GM21717 (cell line): ENCODE measurements around the gene ALDOC.
"Not testable (repeated sequence)": the region's sequence is repeated elsewhere in the genome, so short reads cannot be mapped to it uniquely, and the experiment has no call there.

Experiments
- ATAC-seq: cut with Tn5 transposase; IDR thresholded peaks from one replicate; pipeline ENCODE4 v1.9.1; 2021; ENCODE audit warnings: mild to moderate bottlenecking, moderate library complexity; ENCODE audit not compliant: unreplicated experiment

ALDOC gene

DNA sequence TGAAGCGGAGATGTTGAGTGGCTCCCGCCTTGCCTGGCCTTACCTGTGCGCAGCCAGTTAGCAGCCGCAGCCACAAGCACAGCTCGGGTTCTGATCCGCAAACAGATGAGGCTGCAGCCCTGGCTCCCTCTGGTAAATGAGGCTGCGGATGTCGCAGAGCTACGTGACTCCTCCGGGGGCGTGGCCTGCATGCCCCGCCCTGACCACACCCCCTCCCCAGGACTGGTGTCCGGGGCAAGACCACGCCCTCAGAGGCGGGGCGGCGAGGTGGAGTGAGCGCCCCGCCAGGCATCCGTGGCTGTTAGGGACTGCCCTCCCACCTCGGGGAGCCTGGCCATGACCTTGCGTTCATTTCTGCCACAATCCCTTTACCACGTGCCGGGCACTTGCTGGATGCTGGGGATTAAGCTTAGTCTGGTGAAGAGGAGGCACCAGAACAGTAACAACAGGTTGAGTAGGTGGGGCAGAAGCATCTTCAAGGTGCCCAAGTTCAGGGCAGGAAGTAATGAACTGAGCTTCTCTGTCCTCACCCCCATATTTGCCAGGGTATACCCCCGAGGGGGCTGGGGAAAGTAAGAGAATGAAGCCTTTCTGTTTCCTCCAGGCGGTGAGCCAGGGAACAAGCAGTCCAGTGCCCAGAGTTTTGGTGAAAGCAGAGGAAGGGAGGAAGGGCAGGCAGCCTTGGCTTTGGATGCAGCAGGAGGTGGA, at the start of gene ALDOC:
ALDOC (minus strand) TSS at position 138 of the 708 bp plus-strand sequence. CDS start 1,363 bp downstream, outside the sequence.
- peak; percentile 69 for ATAC-seq

DNA sequence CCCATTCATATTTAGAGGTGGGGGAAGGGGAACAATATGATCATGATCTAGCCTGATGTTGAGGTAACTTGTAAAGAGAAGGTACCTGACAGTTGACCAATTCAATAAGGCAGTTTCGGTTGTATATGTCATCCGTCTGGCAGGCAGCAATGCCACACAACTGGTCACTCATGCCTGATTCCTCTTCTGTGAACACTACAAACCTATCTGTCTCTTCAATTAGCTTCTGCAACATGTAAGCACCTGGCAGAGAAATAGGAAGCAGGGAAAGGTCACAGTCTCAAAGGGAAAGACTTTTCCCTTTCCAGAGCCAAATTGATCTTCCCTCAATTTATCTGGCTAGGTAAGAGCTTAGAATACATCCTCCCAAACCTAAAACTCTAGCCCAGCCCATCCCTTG, 47.5 kb upstream of the ALDOC start:
- no peak for ATAC-seq

DNA sequence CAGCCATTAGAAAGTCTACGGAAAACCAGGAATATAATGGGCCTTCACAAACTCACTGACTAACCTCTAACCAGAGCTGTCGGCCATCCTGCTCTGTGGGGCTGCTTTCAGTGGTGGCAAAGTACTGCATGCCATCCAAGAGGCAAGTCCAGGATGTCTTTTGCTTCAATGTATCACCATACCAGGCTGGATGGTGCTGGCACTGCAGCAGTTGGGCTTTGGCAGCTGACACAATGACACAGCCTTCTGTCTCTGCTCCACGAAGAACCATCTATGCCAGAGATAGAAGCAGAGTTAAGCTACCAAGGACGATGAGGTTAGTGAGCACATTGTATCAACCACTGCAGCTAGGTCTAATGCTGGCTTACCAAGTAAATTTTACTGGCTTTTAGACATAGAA, 47.0 kb upstream of the ALDOC start:
- ATAC-seq: no peak

DNA sequence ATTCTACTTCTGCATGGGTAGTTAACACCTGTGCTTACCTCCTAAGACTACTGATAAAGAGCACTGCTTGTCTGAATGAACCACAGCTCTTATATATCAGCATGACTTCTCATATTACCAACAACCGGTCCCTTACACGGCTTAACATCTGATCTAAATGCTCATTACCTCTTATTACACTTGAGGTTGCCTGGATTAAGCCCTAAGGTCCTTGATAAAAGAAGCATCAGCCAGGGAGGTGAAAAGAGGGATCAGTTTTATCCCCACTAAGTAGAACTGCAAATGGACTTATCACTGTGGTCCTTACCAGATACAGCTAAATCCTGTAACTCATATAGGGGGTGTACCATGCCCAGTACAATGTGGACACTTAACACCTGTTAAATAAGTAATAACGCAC, 45.5 kb upstream of the ALDOC start:
- ATAC-seq: no peak

DNA sequence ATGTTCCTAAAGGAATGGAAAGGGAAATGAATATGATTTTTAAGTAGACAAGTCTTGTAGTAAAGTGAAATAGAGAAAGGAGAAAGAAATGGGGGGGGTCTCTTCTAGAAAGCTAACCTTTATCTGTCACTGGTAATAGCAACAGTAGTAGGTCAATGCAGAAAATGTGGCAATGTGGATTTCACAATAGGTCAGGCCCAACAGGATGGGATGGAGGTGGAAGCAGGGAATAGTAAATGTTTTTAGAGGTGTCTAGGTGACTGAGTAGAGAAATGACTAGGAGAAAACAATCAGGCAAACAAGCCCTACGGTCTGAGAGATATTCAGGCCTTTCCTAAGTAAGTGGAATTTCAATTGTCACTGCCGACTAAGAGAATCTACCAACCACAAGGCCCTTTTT, 43.3 kb upstream of the ALDOC start:
- ATAC-seq: no peak

DNA sequence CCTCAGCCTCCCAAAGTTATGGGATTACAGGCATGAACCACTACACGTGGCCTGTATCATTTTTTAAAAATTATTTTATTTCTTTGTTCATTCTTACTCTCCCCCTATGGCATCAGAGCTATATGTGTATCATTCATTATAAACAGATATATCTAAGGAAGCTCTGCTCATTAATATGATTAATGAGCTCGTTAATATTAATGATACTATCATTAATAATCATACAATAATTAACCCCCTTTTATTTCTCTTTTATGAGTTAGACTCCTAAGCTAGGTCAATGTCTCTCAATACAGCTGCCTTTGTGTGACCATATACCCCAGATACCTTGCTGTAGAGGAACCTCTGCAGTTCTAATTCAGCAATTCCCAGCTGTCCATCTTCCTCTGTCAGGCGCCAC, 41.8 kb upstream of the ALDOC start:
- no peak for ATAC-seq

DNA sequence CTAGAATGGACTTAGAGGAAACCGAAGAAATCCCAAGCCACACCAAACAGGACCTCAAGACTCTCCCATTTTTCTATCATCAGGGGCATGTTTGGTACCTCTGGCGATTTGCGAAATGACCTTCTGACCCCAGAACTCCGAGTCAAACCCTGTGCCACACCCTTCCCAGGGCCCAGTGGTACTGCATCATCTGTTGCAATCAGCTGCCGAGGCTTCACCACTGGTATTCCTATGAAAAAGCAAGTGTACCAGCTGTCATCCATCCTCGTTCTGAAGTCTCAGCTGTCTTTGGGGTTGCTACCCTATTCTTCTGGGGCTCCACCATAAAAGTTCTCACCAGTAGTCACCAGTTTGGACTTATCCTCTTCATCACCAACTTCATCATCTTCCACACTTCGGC, 39.6 kb upstream of the ALDOC start:
- ATAC-seq: no peak

DNA sequence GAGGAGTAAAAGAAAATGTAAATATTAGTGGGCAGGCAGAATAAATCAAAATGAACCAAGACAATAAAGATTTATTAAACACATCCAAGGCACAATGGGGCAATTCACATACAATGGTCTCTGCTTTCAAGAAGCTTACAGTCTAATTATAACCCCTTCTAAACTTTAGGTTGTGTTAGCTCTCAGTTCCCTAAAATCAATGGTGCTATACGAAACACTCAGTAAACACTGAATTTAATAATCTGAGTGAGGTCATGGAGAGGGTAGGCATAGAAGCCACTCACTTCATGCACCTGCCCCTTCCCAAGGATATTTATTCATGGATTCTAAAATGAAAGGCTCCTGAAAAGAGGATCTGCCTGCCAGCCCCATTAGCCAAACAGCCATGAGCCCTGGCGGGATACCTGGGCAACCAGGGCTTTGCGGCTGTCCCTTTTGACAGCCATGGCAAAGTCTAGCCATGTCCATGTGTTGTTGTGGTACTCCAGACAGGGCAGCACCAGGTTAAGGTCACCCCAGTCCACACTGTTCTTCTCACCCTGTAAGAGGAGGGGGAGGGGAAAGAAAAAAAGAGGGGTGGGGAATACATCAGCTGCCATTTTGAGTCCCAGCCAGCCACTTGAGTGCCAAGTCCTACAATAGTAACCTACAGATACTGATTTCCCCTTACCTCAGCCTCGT, 38.7 kb upstream of the ALDOC start:
- no peak for ATAC-seq

DNA sequence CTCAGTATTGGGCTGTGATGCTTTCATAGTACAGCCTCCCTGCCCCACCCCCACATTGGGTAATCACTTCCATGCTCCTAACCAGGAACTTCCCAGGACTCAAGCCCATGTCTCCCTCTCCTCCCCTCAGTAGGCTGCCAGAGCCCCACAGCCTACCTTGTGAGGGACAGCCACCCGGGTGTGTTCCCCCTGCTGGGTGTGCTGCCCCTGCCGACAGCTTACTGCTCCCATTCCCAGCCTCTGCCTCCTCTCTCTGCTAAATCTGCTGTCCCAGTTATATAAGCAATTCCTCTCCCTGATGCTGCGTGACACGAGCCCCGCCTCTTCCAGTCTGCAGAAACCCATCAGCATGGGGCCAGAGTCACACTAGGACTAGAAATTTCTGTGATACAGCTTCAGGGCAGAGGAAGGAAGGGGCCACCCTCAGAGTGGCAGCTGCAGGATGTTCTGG, 37.3 kb upstream of the ALDOC start, which contains the start of gene RSKR:
RSKR (minus strand) TSS at position 255 of the 451 bp plus-strand sequence; CDS start at position 231, 24 bp downstream.
- no peak for ATAC-seq

DNA sequence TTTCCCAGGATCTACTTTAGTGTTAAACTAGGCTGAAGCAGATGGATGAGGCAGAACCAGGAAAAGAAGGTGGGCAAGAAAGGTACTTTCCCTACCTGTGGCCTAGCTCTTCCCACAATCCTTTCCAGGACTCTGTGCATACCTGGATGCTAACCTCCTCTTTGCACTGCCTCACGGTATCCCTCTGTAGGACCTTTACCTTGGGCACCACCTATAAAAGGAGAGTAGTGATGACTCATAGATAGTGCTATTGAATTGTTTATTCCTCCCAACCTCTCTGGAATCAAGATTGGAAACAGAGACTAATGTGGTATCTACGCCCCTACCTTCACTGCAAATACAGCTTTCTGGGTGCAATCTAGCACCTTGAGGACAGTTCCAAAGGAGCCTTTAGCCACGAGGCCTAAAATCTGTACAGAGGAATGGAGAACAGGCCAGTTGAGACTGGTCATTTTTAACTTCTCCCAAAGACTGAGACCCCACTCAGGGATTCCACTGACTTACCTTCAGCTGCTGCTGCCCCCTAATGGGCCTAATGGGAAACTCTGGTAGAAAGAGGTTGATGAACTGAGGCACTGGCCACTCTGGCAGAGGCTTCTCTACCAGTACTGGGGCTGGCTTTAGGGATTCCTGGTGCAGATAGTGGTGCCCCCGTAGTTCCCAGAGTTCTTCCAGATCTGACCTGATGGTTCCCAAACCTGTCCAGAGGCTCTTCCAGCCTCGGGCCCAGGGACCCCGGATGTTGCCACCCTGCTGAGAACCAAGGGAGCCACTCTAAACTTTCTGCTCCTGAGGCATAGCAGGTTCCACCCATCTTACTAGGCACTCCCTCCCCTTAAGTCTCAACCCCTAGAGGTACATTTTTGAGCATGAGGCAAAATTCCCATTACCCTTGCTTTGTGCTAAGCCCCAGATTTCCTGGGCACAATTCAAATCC, 36.5 kb upstream of the ALDOC start:
- ATAC-seq: no peak

DNA sequence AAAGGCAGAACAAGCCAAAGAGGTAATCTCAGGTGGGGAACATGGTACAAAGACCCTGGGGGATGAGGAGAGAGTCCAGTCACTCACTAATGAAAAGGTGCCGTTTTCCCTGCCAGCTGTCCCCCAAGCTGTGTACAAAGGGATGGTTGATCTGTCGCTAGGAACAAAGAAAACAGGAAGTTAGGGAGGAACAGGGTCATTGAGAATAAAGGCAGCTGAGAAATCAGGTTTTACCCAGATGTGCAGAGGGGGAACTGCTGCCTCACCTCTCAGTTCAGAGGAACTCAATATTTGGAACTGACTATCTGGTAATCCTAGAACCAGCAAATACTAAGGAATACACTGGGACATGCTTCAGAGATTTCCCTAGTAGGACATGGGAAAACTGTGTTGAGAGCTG, 35.8 kb upstream of the ALDOC start:
- no peak for ATAC-seq

DNA sequence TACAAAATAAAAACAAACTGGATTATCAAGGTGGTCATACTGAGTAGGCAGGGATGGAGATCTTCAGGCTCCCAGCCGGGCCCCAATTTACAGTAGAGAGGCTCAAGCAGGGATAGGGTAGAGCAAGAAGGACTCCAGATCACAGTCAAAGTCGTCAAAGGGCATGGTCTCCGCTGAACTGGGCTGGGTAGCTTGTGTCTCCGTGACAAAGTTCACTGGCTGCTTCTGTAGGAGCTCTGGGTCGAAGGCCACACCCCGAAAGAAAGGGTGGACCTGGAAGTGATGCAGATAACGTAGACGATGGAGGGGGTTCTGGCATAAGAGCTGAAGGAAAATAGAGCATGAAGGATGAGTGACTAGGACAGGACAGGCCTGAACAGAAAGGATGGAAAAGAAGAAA, 33.7 kb upstream of the ALDOC start:
- no peak for ATAC-seq

DNA sequence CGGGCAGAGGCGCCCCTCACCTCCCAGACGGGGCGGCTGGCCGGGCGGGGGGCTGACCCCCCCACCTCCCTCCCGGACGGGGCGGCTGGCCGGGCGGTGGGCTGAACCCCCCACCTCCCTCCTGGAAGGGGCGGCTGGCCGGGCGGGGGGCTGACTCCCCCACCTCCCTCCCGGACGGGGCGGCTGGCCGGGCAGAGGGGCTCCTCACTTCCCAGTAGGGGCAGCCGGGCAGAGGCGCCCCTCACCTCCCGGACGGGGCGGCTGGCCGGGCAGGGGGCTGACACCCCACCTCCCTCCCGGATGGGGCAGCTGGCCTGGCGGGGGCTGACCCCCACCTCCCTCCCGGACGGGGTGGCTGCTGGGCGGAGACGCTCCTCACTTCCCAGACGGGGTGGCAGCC, 27.3 kb upstream of the ALDOC start:
- ATAC-seq: not testable (repeated sequence)

DNA sequence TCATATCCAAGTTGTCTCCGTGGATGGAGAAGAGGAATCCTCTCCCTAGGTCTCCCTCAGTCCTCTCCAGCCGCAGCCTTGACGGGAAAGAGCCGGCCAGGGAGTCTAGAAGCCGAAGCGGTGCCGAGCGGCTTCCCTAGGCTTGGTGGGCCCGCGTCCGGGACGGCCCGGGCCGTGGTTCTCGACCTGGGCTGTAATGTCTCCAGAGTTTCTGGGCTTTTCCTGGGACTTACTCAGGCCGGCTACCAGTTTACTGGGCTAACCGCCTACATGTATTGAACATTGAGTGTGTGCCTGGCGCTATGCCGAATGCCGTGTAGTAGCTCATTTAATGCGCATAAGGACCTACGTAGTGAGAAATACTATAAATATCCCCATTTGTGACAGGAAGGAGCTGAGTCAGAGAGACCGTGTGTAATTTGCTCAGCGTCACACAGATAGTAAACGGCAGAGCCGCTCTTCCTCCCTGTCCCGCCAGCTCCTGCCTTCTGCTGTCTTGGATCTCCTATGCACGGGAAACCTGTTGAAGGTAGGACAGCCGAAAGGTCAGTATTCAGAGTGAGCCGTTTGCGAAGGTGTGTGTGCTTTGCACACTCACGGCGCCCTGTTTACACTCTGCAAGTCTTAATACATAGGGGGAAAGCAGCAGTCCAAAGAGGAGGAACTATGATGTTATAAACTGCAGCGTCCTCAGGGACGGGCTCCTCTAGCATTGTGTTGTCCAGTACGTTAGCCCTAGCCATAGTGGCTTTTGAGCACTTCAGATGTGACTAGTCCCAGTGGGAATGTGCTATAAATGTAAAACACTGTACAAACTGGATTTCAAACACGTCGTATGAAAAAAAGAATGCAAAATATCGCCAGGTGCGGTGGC, 22.9 kb upstream of the ALDOC start:
- ATAC-seq: peak; percentile 40

DNA sequence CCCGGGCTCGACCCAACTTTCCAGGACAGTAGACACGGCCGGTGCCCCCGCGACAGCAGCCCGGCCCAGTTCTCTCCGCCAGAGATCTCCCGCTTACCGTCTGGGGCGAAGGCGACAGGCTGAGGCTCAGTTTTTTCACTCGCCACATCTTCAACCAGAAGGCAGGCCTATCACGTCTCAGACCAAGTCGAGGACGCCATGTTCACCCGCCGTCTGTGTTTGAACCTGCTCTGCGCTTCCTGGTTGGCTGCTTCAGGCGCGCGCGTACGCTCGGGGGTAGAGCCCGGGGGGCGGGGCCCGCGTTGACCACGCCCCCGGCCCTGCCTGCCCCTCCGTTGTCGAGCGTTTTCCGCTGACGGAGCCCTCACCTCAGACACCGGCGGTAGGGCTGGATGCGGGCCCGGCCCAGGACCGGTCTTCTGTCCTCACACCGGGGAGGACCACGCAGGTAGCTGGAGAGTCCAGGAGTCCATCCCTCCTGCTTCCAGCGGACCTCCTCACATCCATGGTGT, 22.2 kb upstream of the ALDOC start, which contains the start of gene SPAG5:
SPAG5 (minus strand) TSS at position 227 of the 512 bp plus-strand sequence; CDS start at position 148, 79 bp downstream.
- peak; percentile 75 for ATAC-seq

DNA sequence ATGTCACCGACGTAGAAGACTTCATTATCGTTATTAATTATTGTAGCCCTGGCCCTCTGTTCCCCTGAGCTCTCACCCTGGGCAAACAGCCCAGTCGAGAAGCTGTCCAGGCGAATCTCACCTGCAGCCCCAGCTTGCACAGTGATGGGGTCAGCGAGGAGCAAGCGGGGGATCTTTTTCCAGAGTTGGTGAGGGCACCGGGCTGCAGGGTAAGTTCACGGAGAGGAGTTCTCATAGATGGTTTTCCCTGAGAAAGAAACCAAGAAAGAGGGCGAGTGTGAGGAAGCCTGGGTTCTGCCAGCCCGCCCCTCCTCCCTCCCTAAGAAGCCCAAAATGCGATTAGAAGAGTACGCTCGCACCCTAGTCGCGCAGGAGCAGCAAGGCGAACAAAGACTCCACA, 21.7 kb upstream of the ALDOC start:
- no peak for ATAC-seq

DNA sequence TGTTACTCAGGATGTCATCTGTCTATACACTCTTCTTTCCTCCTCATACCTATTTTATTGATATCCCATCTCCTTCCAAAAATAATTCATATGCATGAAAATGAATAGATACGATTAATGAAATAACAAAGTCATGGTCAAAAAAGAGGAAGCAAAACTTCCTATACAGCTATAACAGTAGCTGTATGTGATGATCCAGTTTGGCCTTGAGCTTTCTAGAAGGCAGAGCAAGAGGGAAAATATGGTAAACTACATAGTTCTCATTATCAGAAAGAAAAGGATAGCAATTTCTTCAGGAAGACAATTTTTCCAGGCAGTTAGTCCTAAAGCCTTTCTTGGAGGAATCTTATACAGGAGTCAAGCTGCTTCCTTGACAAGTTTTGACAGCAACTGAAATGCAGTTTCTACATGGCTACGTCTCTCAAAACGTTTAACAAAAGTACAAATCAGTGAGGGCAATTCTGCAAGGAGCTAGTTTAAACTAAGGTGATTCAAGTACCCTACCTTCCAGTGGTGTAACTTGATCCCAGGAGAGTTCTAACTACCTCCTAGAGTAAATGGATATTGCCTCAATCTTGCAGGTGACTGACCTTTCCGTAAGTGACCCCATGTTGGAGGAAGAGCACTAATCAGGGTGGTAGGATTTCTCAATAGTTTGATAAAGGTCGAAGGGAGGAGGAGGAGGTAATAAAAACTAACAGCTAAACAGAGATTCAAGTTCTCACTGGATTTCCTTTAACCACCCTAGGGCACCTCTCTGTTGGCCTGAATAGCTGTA, 21.1 kb upstream of the ALDOC start:
- ATAC-seq: no peak

DNA sequence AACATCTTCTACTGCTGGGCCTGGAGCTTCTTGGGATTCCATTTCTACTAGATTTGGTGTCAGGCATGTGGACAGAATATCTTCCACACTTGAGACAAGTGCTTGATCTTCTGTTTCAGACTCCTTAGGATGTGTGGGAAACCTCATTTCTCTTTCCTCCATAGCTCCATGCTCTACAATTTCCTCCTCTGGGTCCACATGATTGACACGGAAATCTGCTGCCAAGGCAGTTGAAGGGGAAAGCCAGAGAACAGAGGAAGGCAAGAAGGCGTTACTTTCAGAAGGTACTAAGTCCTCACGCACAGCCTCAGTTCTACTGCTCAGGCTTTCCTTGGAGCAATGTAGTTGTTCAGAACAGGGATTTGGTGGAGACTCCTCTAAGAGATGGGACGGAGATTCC, 15.6 kb upstream of the ALDOC start:
- no peak for ATAC-seq

DNA sequence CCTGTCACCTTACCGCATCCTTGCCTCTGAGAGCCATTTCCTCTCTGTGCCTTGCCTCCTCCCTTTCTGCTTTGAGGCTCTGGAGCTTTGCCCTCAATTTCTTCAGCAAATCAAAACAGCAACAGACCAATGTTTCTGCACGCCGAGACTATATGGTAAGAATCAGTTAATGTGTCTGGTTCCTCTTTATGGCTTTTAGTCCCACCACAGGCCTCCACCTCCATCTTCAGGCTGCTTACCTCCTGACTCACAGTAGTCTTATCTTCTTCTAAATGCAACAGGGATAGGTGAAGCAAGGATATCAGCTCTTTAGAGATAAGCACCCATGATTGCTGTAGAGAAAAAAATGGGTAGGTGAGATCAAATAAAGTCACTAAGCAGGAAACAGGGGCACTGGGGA, 9.2 kb upstream of the ALDOC start:
- no peak for ATAC-seq
